CD8-positive, alpha-beta memory T cell (primary cell): ENCODE data around the gene PIP4K2C. TPM values are rescaled to one million over a fixed set of nuclear protein-coding genes. Genes with fewer than 3 reads are reported as not detected.

Experiments used
- CTCF ChIA-PET: fragments of 350-600 bp; sonication (Branson Sonifier 250); formaldehyde crosslinking; loops from one replicate; lab custom pipeline; 2021; ENCODE audit warnings: antibody characterized with exemption; lab: Charles Lee
- POLR2A ChIA-PET: fragments of 350-600 bp; sonication (Branson Sonifier 250); formaldehyde crosslinking; loops from one replicate; lab custom pipeline; 2021; ENCODE audit warnings: antibody characterized with exemption; lab: Charles Lee
- DNase-seq, 5 donors: peaks; one replicate each; pipeline versions ENCODE4 v3.0.0 to v3.0.0-alpha.2; 2020 to 2022; ENCODE audit warnings: mixed read lengths in 1 of 5
- H3K27ac ChIP-seq: one replicate; pipeline ENCODE4 v1.7.0; 2013; ENCODE audit warnings: low read depth, mild to moderate bottlenecking, low read length, moderate library complexity
- H3K27me3 ChIP-seq: 2 replicates; pipeline ENCODE4 v1.7.0; 2013; ENCODE audit warnings: low read length, mild to moderate bottlenecking; ENCODE audit not compliant: insufficient read depth, poor library complexity, severe bottlenecking
- H3K36me3 ChIP-seq: 2 replicates; pipeline ENCODE4 v1.7.0; 2013; ENCODE audit warnings: mild to moderate bottlenecking, low read length, moderate library complexity; ENCODE audit not compliant: insufficient read depth
- H3K4me1 ChIP-seq: 2 replicates; pipeline ENCODE4 v1.7.0; 2013; ENCODE audit warnings: mild to moderate bottlenecking, low read length, moderate library complexity; ENCODE audit not compliant: insufficient read depth
- H3K4me3 ChIP-seq: 2 replicates; pipeline ENCODE4 v1.7.0; 2013; ENCODE audit warnings: mild to moderate bottlenecking, low read length
- H3K9me3 ChIP-seq: 2 replicates; pipeline ENCODE4 v1.7.0; 2013; ENCODE audit warnings: mild to moderate bottlenecking, low read length
- H3K27ac Mint-ChIP-seq, 8 donors: one replicate each; pipeline ENCODE4 v1.8.0; 2020 to 2021; ENCODE audit warnings: mixed read lengths in 8 of 8, mild to moderate bottlenecking in 6 of 8, inconsistent platforms in 3 of 8, moderate library complexity in 3 of 8
- H3K27me3 Mint-ChIP-seq, 2 donors: one replicate each; pipeline ENCODE4 v1.8.0; 2020 to 2021; ENCODE audit warnings: mixed read lengths in 2 of 2, mild to moderate bottlenecking in 1 of 2, moderate library complexity in 1 of 2
- H3K36me3 Mint-ChIP-seq, 3 donors: one replicate each; pipeline ENCODE4 v1.8.0; 2020 to 2021; ENCODE audit warnings: mixed read lengths in 3 of 3, inconsistent platforms in 1 of 3, mild to moderate bottlenecking in 1 of 3
- H3K4me1 Mint-ChIP-seq, 3 donors: one replicate each; pipeline ENCODE4 v1.8.0; 2020 to 2021; ENCODE audit warnings: mixed read lengths in 3 of 3, inconsistent platforms in 1 of 3, mild to moderate bottlenecking in 1 of 3
- H3K4me3 Mint-ChIP-seq, 7 donors: one replicate each; pipeline ENCODE4 v1.8.0; 2020 to 2021; ENCODE audit warnings: mixed read lengths in 7 of 7, mild to moderate bottlenecking in 6 of 7, moderate library complexity in 4 of 7, inconsistent platforms in 2 of 7
- H3K9me3 Mint-ChIP-seq, 5 donors: one replicate each; pipeline ENCODE4 v1.8.0; 2020 to 2022; ENCODE audit warnings: mixed read lengths in 5 of 5, mild to moderate bottlenecking in 3 of 5, moderate library complexity in 2 of 5, inconsistent platforms in 1 of 5
- polyA plus RNA-seq: library from polyadenylated mRNA; unstranded; fragments of 300-500 nt; fragmentation: Illumina TruSeq; gene quantifications from one replicate; pipeline ENCODE4 v1.2.3, GENCODE V29; 2021
- total RNA-seq, 2 experiments: library from RNA; stranded (reverse); gene quantifications; one replicate each; pipeline ENCODE4 v1.2.3, GENCODE V29; 2021

The PIP4K2C gene
- total and polyA plus RNA-seq, 3 experiments from 2014 or later = 24.7 to 40.6 (median 29.7) TPM

- POLR2A ChIA-PET = no interaction called here
- H3K27me3 ChIP-seq = no peaks in the 10 kb centered on the region
- Mint-ChIP-seq H3K4me1 (peaks cover 50 to 60% (median 53%) of the 10 kb centered on the region in 3 donors), H3K27me3 (peaks cover 0 to 2% of the 10 kb centered on the region in 2 donors), H3K27ac (peak overlapping the region in 2 of 8 donors; percentile 70 to 97), H3K9me3 (no peaks in the 10 kb centered on the region), H3K4me3 (peak overlapping the region in 3 of 7 donors; percentile 91 to 98 (median 95)), H3K36me3 (peaks cover 0 to 21% (median 0%) of the 10 kb centered on the region in 3 donors)
- CTCF ChIA-PET = interaction anchor here (0.9 kb wide), 1 partner anchor 30 kb away, joined by 3 read pairs; no protein-coding TSS in a partner anchor
- H3K4me3 ChIP-seq = no peak overlapping the region
- H3K36me3 ChIP-seq = no peaks in the 10 kb centered on the region
- H3K4me1 ChIP-seq = peaks cover 30% of the 10 kb centered on the region
- no peak for DNase-seq
- H3K27ac ChIP-seq = peak overlapping the region; percentile 88
- H3K9me3 ChIP-seq = no peaks in the 10 kb centered on the region
Observed at GRCh38 chr12:57548013-57548315, 43.0 kb upstream of the PIP4K2C start.

- no peak overlapping the region for H3K27ac ChIP-seq
- H3K27ac Mint-ChIP-seq = peak overlapping the region in 2 of 8 donors; percentile 35 to 61
- peaks cover 0 to 5% of the 10 kb centered on the region in 2 donors for H3K27me3 Mint-ChIP-seq
- H3K4me1 Mint-ChIP-seq = peaks cover 47 to 57% (median 50%) of the 10 kb centered on the region in 3 donors
- peaks cover 30% of the 10 kb centered on the region for H3K4me1 ChIP-seq
- H3K4me3 ChIP-seq = no peak overlapping the region
- H3K27me3 ChIP-seq = no peaks in the 10 kb centered on the region
- peaks cover 0 to 18% (median 0%) of the 10 kb centered on the region in 3 donors for H3K36me3 Mint-ChIP-seq
- H3K36me3 ChIP-seq = no peaks in the 10 kb centered on the region
- no peaks in the 10 kb centered on the region for H3K9me3 Mint-ChIP-seq
- DNase-seq = peak in 1 of 5 donors; percentile 1
- H3K4me3 Mint-ChIP-seq = peak overlapping the region in 5 of 7 donors; percentile 26 to 84 (median 47)
- no peaks in the 10 kb centered on the region for H3K9me3 ChIP-seq
- CTCF ChIA-PET = interaction anchor here (0.9 kb wide), 1 partner anchor 31 kb away, joined by 3 read pairs; no protein-coding TSS in a partner anchor
- POLR2A ChIA-PET = no interaction called here
Observed at GRCh38 chr12:57548488-57548887, 42.5 kb upstream of the PIP4K2C start.

- CTCF ChIA-PET = no interaction called here
- Histone ChIP-seq H3K4me1 (peaks cover 30% of the 10 kb centered on the region), H3K9me3 (no peaks in the 10 kb centered on the region), H3K27ac (no peak overlapping the region), H3K27me3 (no peaks in the 10 kb centered on the region), H3K4me3 (peak overlapping the region; percentile 58), H3K36me3 (no peaks in the 10 kb centered on the region)
- POLR2A ChIA-PET = no interaction called here
- Mint-ChIP-seq H3K9me3 (no peaks in the 10 kb centered on the region), H3K27ac (peak overlapping the region in 2 of 8 donors; percentile 64 to 73), H3K4me3 (peak overlapping the region; percentile 56 to 91 (median 73)), H3K4me1 (peaks cover 41 to 50% (median 44%) of the 10 kb centered on the region in 3 donors), H3K36me3 (peaks cover 0 to 14% (median 0%) of the 10 kb centered on the region in 3 donors), H3K27me3 (peaks cover 0 to 7% of the 10 kb centered on the region in 2 donors)
- DNase-seq = no peak
Observed at GRCh38 chr12:57549203-57549908, 41.6 kb upstream of the PIP4K2C start.

GRCh38 chr12:57549909-57550640, 40.9 kb upstream of the PIP4K2C start, which contains the start of gene KIF5A:
TSS of gene KIF5A (plus strand) at chr12:57550044. CDS start at chr12:57550272, 228 bp downstream.
- H3K27me3 ChIP-seq = no peaks in the 10 kb centered on the region
- Mint-ChIP-seq H3K4me1 (peaks cover 36 to 45% (median 39%) of the 10 kb centered on the region in 3 donors), H3K4me3 (peak within 1 kb of the TSS; percentile 66 to 91 (median 73)), H3K36me3 (peaks cover 0 to 13% (median 0%) of the 10 kb centered on the region in 3 donors), H3K27ac (peak within 1 kb of the TSS in 5 of 8 donors; percentile 21 to 73 (median 64)), H3K9me3 (no peaks in the 10 kb centered on the region), H3K27me3 (peaks cover 0 to 9% of the 10 kb centered on the region in 2 donors)
- ChIA-PET CTCF (no interaction called here), POLR2A (no interaction called here)
- peak; percentile 50 to 75 (median 56) for DNase-seq
- peak within 1 kb of the TSS; percentile 40 for H3K27ac ChIP-seq
- H3K36me3 ChIP-seq = no peaks in the 10 kb centered on the region
- peak within 1 kb of the TSS; percentile 58 for H3K4me3 ChIP-seq
- H3K4me1 ChIP-seq = peaks cover 30% of the 10 kb centered on the region
- H3K9me3 ChIP-seq = no peaks in the 10 kb centered on the region

GRCh38 chr12:57550641-57551549, 40.1 kb upstream of the PIP4K2C start:
- H3K36me3 ChIP-seq = no peaks in the 10 kb centered on the region
- peak overlapping the region; percentile 40 to 71 (median 69) for H3K4me3 Mint-ChIP-seq
- peaks cover 27 to 37% (median 32%) of the 10 kb centered on the region in 3 donors for H3K4me1 Mint-ChIP-seq
- H3K9me3 ChIP-seq = no peaks in the 10 kb centered on the region
- H3K9me3 Mint-ChIP-seq = no peaks in the 10 kb centered on the region
- ChIA-PET POLR2A (no interaction called here), CTCF (interaction anchor here (1.4 kb wide), 1 partner anchor 8 kb away, joined by 3 read pairs; no protein-coding TSS in a partner anchor)
- H3K4me3 ChIP-seq = no peak overlapping the region
- H3K27me3 ChIP-seq = no peaks in the 10 kb centered on the region
- H3K27me3 Mint-ChIP-seq = peaks cover 0 to 9% of the 10 kb centered on the region in 2 donors
- H3K4me1 ChIP-seq = peaks cover 23% of the 10 kb centered on the region
- DNase-seq = no peak
- H3K27ac ChIP-seq = no peak overlapping the region
- H3K36me3 Mint-ChIP-seq = peaks cover 0 to 9% (median 0%) of the 10 kb centered on the region in 3 donors
- peak overlapping the region in 2 of 8 donors; percentile 1 to 54 for H3K27ac Mint-ChIP-seq

- H3K4me3 ChIP-seq = no peak overlapping the region
- Mint-ChIP-seq H3K4me1 (peaks cover 19 to 28% (median 25%) of the 10 kb centered on the region in 3 donors), H3K9me3 (no peaks in the 10 kb centered on the region), H3K4me3 (peak overlapping the region in 4 of 7 donors; percentile 2 to 69 (median 26)), H3K36me3 (peaks cover 0 to 5% (median 0%) of the 10 kb centered on the region in 3 donors), H3K27me3 (peaks cover 0 to 9% of the 10 kb centered on the region in 2 donors), H3K27ac (peak overlapping the region in 1 of 8 donors; percentile 54)
- H3K27me3 ChIP-seq = no peaks in the 10 kb centered on the region
- peak overlapping the region; percentile 33 for H3K27ac ChIP-seq
- CTCF ChIA-PET = interaction anchor here (1.4 kb wide), 1 partner anchor 8 kb away, joined by 3 read pairs; no protein-coding TSS in a partner anchor
- no peaks in the 10 kb centered on the region for H3K36me3 ChIP-seq
- no peaks in the 10 kb centered on the region for H3K9me3 ChIP-seq
- POLR2A ChIA-PET = no interaction called here
- peaks cover 17% of the 10 kb centered on the region for H3K4me1 ChIP-seq
- peak in 1 of 5 donors; percentile 12 for DNase-seq
Observed at GRCh38 chr12:57551637-57552305, 39.2 kb upstream of the PIP4K2C start.

- no peak for DNase-seq
- ChIA-PET CTCF (no interaction called here), POLR2A (no interaction called here)
- Mint-ChIP-seq H3K9me3 (no peaks in the 10 kb centered on the region), H3K36me3 (no peaks in the 10 kb centered on the region), H3K4me3 (peak overlapping the region in 1 of 7 donors; percentile 35), H3K4me1 (peaks cover 14 to 24% (median 21%) of the 10 kb centered on the region in 3 donors), H3K27me3 (peaks cover 0 to 9% of the 10 kb centered on the region in 2 donors), H3K27ac (no peak overlapping the region)
- Histone ChIP-seq H3K4me1 (peaks cover 15% of the 10 kb centered on the region), H3K9me3 (no peaks in the 10 kb centered on the region), H3K36me3 (no peaks in the 10 kb centered on the region), H3K27ac (peak overlapping the region; percentile 38), H3K27me3 (no peaks in the 10 kb centered on the region), H3K4me3 (no peak overlapping the region)
Observed at GRCh38 chr12:57552306-57552651, 38.7 kb upstream of the PIP4K2C start.
